ENCODE results near the gene NFKBIZ. TPM values are rescaled to one million over a fixed set of nuclear protein-coding genes. Genes with fewer than 3 reads are reported as not detected.

The NFKBIZ gene
- total and polyA plus RNA-seq, 2 donors (not counting 3 experiments of a cell fraction or from before 2014, with no cell fraction given): 17.5 to 28.9 TPM

DNA sequence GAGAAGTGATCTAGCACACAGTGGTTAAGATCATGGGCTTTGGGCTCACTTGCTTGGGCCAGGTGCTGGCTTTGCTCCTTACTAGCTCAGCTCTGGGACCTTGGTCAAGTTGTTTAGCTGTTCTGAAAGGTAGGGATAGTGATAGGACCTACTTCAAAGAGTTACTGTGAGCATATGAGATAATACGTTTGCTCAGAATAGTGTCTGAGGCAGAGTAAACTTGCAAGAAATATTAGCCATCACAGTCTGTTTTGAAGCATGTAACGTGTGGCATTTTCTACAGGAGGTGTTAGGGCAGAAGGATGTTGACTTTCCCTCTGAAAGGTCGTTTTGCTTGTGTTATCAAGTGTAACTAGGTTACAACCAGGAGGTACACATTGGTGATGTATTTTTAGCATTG lies 34.5 kb upstream of the NFKBIZ start:
- H3K4me2 ChIP-seq (ENCODE audit: insufficient read depth, low read length): no peak overlapping the region
- H3K27ac ChIP-seq (ENCODE audit: insufficient read depth, low read depth, low read length): no peak overlapping the region
- H3K9me3 ChIP-seq (replicated peaks; ENCODE audit: control insufficient read depth, insufficient read depth, low read length): no peaks in the 10 kb centered on the region
- FAIRE-seq (no peak), DNase-seq (ENCODE audit: low read depth, low spot score) (no peak)
- dilution Hi-C loops (cut with MboI; ENCODE audit: extremely low pct_ligation_motif_present, low sequenced_read_pairs) (no loop called here), intact Hi-C loops (cut with micrococcal nuclease) (no loop called here)
- peaks cover 8% of the 10 kb centered on the region for H3K4me1 ChIP-seq (ENCODE audit: control insufficient read depth, extremely low read depth, insufficient read depth, low read length)
- H3K9me1 ChIP-seq (replicated peaks; ENCODE audit: control insufficient read depth, extremely low read depth, insufficient read depth, low read length): no peaks in the 10 kb centered on the region
- no peak overlapping the region for H2AFZ ChIP-seq (ENCODE audit: low read depth, low read length)
- no peak overlapping the region for H3K4me3 ChIP-seq (replicated peaks in 1 of 3; ENCODE audit: insufficient read depth in 1 of 3, low read depth in 1 of 3, low read length in 3 of 3)
- CTCF ChIA-PET: interaction anchor here (0.7 to 12.9 kb wide), 8 partner anchors 12 to 722 kb away, joined by 3 to 358 read pairs (median 6); partner anchors contain the start of gene NFKBIZ
- H3K36me3 ChIP-seq (ENCODE audit: control insufficient read depth in 2 of 2, extremely low read depth in 1 of 2, insufficient read depth in 2 of 2, low read length in 2 of 2): peaks cover 0 to 2% of the 10 kb centered on the region in 2 experiments
- BruUV-seq (replicated peaks): no TSS peak
- no peaks in the 10 kb centered on the region for H4K20me1 ChIP-seq (replicated peaks; ENCODE audit: control insufficient read depth, extremely low read depth, insufficient read depth, low read length)
- POLR2A ChIA-PET: interaction anchor here (1.1 kb wide), 1 partner anchor 410 kb away, joined by 4 read pairs; no protein-coding TSS in a partner anchor
- TF ChIP-seq EZH2 (IDR thresholded peaks at IDR 0.05; ENCODE audit: borderline replicate concordance, low read depth, low read length, severe bottlenecking) (no peak), MYC (IDR thresholded peaks at IDR 0.05; ENCODE audit: low read depth, low read length) (no peak), FOS (IDR thresholded peaks at IDR 0.05; ENCODE audit: borderline replicate concordance, insufficient read depth, low read length) (no peak), POLR2A (IDR thresholded peaks at IDR 0.05; ENCODE audit: low read depth, low read length) (no peak), JUN (IDR thresholded peaks at IDR 0.05; ENCODE audit: borderline replicate concordance, insufficient read depth, insufficient read length, low read depth) (no peak), POLR2AphosphoS5 (IDR thresholded peaks at IDR 0.05; ENCODE audit: insufficient read depth, low read depth, low read length) (no peak), GATA2 (IDR thresholded peaks at IDR 0.05; ENCODE audit: insufficient read depth, insufficient read length, low read depth, low read length) (no peak)
- TF ChIP-seq, protein P1, sequence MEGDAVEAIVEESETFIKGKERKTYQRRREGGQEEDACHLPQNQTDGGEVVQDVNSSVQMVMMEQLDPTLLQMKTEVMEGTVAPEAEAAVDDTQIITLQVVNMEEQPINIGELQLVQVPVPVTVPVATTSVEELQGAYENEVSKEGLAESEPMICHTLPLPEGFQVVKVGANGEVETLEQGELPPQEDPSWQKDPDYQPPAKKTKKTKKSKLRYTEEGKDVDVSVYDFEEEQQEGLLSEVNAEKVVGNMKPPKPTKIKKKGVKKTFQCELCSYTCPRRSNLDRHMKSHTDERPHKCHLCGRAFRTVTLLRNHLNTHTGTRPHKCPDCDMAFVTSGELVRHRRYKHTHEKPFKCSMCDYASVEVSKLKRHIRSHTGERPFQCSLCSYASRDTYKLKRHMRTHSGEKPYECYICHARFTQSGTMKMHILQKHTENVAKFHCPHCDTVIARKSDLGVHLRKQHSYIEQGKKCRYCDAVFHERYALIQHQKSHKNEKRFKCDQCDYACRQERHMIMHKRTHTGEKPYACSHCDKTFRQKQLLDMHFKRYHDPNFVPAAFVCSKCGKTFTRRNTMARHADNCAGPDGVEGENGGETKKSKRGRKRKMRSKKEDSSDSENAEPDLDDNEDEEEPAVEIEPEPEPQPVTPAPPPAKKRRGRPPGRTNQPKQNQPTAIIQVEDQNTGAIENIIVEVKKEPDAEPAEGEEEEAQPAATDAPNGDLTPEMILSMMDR (IDR thresholded peaks at IDR 0.05; ENCODE audit: extremely low read depth in 1 of 2, insufficient read depth in 1 of 2, low read depth in 1 of 2, low read length in 2 of 2): no peak
- TF ChIP-seq, protein P2, sequence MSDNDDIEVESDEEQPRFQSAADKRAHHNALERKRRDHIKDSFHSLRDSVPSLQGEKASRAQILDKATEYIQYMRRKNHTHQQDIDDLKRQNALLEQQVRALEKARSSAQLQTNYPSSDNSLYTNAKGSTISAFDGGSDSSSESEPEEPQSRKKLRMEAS (IDR thresholded peaks at IDR 0.05; ENCODE audit: insufficient read depth, insufficient read length): no peak
- H3K9ac ChIP-seq (replicated peaks; ENCODE audit: extremely low read depth, insufficient read depth, low read length): no peak overlapping the region
- H3K27me3 ChIP-seq (ENCODE audit: control insufficient read depth in 2 of 2, insufficient read depth in 2 of 2, low read length in 2 of 2): no peaks in the 10 kb centered on the region
- H3K79me2 ChIP-seq (ENCODE audit: control insufficient read depth, insufficient read depth, low read length): no peaks in the 10 kb centered on the region
